GM21381 (cell line): ENCODE results near the gene HOTAIR.

Experiments
- ATAC-seq: cut with Tn5 transposase; IDR thresholded peaks from one replicate; pipeline ENCODE4 v1.9.1; 2021; ENCODE audit warnings: mild to moderate bottlenecking, moderate library complexity; ENCODE audit not compliant: unreplicated experiment

The HOTAIR gene

DNA sequence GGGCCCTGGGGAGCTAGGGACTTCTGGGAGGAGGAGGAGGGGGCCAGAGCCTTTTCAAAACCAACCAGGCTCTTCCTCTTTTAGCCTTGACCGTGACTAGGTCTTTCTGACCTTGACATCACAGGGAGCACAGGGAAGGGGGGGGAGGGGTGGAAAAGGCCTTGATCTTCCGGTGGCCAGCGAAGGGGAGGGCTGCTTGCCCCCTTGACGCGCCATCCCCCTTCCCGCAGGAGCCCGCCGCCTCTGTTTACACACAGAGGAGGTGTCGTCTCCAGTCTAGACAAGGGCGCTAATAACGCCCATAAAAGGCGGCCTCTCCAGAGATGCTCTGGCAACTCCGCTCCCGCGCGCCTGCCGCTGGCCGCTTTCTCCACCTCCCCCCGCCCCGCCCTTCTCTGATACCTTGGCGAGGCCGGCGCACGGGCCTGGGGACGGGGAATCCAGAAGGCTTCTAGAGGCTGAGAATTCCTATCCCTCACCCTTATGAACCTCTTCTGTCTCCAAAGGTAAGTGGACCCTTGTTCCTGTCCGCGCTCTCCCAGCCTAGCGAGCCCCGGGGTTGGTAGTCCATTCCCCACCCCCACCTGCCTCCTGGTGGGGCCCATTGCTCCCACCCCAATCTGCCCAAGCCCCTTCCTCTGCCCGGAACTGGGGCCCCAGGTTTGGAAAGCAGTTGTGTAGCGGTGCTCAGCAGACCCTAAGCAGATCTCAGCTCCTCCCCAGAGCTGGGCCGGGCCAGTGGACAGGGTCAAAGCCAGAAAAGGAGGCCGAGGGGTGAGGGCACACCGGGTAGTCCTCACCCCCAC, 24.9 kb downstream of the HOTAIR start:
- ATAC-seq = no peak

DNA sequence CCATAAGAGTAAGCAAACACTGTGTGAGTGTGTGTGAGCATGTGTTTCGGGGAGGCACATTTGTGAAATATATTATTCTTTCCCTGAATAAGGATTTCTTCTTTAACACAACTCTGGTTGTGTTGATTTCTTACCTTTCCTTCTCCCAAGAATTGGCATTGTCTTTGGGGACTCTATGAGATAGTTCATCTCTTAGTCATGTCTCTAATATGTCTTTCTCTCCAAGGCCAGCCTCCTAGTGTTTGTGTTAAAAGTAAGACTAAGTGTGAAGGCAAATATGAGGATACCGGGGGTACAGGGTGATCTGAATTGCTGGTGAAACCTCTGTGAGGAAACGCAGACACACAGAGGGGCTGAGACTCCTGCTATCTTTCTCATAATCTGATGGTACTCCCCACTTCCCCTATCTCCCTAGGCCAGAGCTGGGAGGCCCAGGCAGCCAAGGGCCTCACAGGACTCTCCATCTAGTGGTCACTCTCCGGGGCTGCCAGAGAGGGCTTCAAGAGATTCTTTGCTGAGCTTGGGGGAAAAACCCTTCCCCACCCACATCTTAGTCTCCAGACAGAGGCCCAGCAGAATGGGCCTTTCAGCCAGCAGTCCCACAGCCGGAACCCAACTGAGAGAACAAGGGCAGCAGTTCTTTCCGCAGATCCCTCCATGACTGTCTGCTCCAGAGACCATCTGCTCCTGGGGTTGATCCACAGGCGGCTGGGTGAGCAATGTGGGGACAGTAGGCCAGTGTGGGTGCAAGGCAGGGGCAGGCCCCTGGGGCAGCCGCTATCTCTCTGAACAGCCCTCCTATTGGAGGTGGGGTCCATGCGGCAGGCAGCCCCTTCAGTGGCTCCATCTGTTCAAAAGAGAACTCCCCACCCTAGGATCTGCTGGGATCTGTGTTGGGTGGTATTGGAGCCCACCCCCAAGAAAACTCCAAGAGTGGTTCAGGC, 25.8 kb downstream of the HOTAIR start:
- ATAC-seq = no peak

DNA sequence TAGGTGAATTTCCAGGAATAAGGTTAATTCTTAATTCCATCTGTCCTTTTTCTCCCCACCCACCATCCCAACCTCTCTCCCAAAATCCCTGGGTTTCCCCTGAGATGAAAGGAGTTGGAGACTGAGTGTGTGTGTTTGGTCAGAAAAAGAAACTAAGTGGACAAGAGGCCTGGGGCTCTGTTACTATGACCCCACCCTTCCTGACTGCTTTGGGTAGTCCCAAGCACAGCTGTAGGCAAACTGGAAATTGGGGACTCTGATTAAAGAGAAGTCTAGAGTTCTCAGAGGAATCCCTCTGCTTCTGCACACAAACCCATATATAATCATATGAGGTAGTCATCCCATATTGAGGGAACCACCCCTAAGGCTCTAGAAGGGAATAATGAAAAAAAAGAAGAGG, 27.0 kb downstream of the HOTAIR start:
- ATAC-seq = no peak

DNA sequence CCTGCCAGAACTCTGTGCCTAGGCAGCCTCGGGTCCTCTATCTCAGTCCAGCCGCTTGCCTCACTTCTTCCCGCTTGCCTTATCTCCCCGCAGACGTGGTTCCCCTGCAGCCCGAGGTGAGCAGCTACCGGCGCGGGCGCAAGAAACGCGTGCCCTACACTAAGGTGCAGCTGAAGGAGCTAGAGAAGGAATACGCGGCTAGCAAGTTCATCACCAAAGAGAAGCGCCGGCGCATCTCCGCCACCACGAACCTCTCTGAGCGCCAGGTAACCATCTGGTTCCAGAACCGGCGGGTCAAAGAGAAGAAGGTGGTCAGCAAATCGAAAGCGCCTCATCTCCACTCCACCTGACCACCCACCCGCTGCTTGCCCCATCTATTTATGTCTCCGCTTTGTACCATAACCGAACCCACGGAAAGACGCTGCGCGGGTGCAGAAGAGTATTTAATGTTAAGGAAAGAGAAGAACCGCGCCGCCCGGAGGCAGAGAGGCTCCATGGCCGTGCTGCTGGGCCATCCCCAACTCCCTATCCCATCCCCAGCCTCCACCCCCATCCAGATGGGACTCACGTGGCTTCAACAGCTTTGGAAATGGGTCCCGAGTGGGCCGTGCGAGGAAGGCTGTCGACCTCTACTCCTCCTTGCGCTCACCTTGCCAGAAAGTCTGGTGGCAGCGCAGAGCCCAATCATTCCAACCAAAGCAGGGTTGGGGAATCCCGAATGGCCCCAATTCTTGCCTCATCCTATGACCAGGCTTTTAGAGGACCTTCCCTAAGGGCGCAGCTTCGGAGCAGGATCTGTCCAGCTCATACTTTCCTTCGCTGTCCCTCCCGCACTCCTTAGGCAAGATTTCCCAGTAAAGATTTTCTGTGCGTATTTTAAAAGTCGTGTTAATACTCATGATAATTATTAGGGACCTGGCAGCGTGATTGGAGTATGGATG, 29.6 kb downstream of the HOTAIR start:
- ATAC-seq = no peak

DNA sequence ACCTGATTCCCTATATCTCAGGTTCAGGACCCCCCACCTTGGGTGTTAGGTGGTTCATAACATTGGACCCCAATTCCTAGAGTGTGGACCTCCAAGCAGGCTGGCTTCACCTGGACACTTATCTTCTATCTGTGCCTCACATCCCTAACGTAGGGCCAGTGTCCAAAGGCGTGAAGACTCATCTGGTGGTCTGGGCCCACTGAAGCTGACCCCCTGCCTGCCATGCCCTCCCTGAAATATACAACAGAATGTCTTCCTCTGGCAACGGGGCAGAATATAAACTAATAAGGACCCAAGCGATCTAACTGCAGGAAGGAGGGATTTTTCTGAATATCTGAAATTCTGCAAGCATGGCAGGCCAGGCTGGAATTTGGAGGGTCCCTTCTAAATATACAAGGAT, 30.5 kb downstream of the HOTAIR start:
- ATAC-seq = no peak

DNA sequence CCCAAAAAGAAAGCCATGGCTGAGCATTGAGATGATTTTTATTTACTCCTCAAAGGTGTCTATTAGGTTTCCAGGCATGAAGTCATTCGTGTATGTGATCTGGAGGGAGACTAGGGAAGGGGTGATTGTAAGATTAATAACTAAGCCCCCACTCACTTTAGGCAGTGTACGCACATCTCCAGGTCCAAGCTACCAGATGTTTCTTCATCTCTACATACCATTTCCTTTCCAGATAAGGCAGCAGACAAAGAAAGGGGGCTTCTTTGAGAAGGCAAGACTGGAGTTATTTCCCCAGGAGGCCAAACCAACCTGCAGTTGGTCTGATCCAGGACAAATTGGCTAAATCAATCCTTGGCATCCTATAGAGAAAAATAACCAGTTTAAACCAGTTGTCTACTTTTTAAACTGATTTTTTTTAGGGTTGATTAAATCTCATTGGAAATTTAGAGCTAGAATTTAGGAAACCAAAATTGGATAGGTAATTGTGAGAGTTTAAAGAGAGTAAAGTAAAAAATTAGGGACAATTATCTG, 32.2 kb downstream of the HOTAIR start:
- ATAC-seq = no peak

DNA sequence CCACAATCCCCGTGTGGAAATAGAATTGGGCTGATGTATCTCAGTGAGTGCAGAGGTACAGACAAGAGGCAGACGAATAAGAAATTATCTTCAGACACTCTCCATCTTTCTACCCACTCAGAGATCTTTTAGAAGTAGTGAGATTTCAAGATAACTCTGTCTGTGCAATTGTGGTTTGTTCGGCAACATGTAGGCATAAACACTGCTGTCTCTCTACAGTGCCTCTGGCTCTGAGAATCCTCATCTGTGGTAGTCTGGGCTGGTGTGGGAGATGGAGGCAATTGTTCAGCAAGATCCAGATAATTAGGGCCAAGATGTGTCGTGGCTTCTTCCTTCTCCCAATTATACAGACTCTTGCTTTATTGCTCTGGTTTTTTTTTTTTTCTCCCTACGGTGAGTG, 33.0 kb downstream of the HOTAIR start:
- no peak for ATAC-seq

DNA sequence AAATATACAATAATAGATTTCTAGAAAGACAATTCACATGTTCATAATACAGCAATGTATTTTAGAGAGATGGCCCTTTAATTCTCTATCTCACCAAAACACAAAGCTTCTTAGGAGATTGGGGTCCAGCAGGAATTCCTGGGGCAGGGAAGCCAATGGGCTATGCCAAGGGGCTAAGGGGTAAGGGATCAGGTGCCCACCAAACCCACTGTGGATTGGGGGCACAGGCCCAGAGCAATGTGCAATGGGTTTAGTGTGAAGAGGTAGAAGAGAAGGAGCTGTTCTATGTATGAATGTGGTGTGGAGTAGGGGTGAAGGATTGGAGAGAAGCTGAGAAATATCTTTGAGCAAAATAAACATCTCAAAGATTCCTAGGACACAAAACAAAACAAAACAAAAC, 33.6 kb downstream of the HOTAIR start:
- no peak for ATAC-seq

DNA sequence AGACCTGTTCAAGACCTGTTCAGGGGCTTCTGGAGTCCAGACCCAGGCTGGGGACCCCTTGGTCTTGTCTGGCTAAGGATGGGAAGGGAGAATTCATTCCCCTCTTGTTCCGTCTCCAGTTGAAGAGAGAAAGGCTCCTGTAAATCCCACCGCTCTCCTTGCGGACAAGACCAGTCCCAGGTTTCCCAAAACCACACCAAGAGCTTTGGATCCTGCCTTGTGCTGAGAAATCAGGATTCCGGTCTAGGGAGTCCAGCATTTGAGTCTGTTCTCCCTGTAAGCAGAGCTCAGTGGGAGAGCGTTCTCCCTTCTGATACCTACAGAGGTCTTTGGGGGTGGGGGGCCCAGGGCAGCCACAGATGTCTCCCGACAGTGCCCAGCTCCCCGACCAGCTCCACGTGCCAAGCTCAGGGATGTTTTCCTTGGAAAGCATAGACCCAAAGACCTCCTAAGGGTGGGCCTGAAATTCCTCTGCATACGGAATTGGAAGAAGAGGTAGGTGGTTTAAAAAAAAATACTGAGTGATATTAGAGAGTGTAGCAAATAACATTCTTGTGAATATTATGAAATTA, 34.2 kb downstream of the HOTAIR start:
- ATAC-seq = no peak

DNA sequence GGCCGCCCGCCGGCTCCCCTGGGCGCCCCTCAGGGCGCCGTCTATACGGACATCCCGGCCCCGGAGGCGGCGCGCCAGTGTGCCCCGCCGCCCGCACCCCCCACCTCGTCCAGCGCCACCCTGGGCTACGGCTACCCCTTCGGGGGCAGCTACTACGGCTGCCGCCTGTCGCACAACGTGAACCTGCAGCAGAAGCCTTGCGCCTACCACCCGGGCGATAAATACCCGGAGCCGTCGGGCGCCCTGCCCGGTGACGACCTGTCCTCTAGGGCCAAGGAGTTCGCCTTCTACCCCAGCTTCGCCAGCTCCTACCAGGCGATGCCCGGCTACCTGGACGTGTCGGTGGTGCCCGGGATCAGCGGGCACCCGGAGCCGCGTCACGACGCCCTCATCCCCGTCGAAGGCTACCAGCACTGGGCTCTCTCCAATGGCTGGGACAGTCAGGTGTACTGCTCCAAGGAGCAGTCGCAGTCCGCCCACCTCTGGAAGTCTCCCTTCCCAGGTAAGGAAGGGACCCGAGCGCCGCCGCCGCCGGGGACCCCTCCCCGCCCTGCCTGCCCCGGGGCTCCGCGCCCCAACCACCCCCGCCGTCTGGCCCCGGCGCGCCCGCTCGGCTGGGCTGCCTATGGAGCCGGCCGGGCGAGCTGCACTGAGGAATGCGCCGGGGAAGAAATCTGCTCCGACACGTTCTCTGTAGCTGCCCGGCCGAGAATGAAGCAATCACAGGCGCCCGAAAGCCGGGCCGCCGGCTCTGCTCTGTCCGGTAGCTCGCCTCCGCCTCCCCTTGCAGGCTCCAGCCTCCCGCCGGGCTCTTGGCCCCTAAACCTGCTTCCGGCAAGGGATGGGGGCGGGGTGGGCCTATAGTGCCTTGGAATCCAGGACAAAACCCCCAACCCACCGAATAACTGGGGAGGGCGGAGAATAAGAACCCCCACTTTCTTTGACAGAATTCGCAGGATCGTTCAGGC, 35.3 kb downstream of the HOTAIR start:
- no peak for ATAC-seq

DNA sequence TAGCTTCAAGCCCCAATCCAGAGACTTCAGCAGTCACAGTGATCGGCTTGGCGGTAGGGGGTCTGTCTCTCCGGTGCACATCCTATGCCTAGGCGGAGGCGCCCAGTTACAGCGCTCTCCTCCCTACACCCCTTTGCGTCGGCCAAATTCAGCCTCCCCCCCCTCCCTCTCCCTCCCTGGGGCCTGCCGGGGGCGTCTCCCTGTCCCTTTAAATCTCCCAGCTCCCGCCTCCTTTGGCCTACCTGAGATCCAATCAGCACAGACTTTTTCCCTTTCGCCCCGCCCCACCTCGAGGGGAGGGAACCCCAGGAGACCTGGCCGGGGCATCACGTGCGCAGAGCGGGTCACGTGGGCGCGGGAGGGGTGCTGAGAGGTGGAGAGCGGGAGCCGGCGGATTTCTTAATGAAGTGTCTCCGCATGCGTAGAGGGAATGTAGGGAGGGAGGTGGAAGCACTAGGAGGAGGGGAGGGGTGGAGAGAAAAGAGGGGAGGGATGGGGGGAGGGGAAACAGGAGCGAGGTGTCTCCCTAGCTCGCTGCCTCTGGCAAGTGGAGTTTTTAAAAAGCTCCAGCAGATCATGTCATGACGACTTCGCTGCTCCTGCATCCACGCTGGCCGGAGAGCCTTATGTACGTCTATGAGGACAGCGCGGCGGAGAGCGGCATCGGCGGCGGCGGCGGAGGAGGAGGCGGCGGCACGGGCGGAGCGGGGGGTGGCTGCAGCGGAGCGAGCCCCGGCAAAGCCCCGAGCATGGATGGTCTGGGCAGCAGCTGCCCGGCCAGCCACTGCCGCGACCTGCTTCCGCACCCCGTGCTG, 36.2 kb downstream of the HOTAIR start, which contains the start of gene HOXC13:
Gene HOXC13, plus strand, starts transcription at position 506 of the 815 bp plus-strand sequence. Its CDS starts 76 bp downstream, at position 582.
- ATAC-seq = no peak

DNA sequence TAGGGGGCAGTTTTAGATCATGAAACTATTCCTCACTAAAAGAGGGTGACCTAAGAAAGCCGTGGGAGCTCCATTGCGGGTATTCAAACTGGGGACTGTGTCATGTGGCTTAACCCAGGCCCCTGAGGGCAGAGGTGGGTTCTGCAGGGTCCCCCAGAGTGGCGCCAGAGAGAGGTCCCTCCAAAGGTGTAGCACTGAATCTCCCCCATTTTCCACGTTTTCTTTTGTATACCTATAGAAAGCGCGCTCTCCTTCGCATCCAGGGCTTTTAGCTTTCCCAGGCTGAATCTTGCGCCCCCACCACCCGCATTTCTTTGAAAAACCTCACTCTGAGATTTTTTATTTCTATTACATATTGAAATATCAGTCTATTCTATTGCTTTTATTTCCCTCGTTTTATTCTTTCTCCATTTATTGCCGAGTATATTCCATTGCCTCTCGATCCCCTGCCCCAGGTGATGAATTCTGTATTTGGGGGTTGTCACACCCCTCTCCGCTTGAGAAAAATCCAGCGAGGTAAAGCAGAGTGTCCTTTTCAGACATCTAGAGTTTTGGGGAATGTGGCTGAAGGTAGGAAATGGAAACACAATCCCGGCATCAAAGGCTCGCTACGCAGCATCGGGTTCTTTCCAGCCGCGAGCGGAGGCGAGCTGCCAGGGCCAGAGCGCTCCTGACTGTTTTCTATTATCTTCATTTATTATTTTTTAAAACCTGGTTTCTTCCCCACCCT, 37.0 kb downstream of the HOTAIR start:
- ATAC-seq = no peak

DNA sequence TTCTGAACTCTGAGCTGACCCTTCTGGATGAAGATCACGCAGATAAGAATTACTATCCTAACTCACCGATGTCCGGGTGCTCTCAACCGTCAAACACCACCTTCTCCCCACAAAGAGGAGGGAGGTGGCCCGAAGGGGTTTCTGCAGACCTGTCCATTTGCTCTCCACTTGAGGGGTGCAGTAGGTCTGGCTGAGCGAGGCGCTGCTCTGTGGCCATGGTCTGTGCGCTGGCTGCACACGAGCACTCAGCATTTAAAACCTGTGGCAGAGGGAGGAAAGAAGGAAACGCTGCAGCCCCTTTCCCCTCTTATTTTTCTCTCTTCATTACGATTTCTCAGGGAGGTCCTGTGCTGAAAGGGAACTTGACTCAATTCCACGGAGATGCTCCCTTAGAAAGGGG, 37.7 kb downstream of the HOTAIR start:
- no peak for ATAC-seq

DNA sequence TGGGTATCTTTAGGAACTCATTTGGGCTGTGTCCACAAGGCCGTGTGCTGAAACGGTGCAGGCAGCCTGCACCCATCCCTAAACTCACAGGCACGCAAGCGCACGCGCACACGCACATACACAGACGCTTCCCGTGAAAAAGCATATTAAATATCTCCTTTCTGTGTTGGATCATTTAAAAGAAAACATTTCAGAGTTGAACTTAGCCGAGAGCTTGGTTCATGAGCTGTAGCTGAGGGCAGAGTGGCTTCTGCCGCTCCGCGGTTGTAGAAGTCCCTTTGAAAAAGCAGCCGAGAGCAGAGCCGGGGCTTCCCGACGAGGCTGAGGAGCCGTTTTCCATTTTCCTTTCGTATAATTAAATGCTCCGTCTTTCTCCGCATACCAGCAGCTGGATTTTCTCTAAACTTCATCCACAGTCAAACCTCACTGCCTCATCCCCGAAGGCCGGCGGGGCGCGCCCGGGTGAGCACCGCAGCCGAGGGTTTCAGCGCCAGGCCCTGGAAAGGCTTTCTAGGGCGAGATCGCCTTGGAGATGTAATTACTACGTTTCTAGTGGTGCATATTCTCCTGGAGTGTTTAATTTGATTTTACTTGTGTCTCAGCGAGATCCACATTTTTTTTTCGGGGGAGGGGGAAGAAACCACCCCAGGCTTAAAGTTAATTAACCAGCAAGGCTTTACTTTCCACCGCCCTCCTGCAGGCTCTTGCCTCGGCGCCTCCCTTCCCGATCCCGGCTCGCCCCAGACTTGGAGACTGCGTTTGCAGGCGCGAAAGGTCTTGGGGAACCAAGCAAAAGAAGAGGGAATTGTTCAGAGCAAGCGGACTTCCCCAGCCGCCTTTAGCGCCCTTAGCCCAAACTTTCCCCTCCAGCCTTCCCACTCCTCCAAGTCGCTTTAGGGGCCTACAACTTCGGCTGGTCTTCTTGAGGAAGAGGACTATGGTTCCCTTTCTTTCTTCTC, 39.1 kb downstream of the HOTAIR start:
- ATAC-seq = no peak

DNA sequence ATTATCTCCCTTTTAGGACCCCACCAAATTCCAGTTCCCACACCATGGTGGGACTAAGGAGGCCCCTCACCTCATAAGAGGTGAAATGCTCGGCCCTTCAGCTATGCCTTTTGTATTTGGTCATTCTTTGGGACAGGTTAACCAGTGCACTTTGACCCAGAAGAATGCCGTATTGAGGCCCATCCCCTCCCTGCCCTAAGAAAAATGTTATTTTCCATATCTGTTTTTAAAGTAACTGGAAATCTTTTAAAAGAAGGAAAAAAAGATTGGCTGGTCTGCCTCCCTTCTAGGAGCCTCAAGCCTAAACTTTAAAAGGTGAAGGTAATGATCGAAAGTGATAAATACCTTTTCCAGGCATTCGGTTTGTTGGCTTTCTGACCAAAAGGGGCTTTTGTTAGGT, 41.8 kb downstream of the HOTAIR start:
- ATAC-seq = no peak

DNA sequence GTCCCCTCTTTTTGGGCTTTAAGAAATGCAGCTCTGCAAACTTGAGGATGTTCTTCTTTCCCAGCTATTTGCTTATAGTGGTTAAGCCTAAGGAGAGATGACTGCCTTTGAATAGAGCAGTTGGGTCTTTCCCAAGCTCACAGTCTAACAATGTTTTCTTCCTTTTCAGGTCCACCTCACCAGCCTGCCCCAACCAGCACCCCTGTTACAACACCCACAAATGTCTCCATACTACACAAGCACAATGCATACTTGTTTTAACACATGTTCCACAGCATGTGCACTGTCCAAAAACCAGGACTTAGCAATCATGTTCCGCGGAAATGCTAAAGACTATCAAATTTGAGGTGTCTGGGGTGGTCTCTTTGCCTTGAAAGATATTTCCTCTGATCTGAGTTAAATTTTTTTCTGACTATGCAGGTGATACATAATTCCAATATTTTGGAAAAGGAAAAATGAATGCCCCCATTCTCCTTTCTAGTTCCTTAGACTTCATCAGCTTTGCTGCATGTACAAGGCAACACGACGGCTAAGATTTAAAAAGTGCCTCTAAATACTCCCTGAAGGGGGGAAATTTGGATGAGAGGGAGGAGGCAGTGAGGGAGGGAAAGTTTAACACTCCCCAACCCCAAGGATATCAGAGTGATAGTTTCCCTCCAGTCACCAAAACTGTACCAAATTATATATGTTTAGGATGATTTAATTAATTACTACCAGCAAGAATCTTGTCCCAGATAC, 42.7 kb downstream of the HOTAIR start:
- ATAC-seq = no peak
